MM.1S (cell line): ENCODE measurements around the gene UGT1A4.

Source experiments
- DNase-seq: peaks from one replicate; pipeline ENCODE4 v3.0.0-alpha.2; 2015
- H2AFZ ChIP-seq: fragments of 300-600 bp; sonication (generic); 2 replicates; pipeline ENCODE4 v1.6.0; 2016; ENCODE audit warnings: antibody characterized with exemption, low read length
- H3F3A ChIP-seq: fragments of 300-600 bp; sonication (generic); 2 replicates; pipeline ENCODE4 v1.6.1; 2016; ENCODE audit warnings: mild to moderate bottlenecking, antibody characterized with exemption, low read length, moderate library complexity, mixed read lengths; ENCODE audit not compliant: insufficient read depth
- H3K27ac ChIP-seq: fragments of 300-600 bp; sonication (generic); 2 replicates; pipeline ENCODE4 v1.5.1; 2016; ENCODE audit warnings: mild to moderate bottlenecking, low read length
- H3K27me3 ChIP-seq: fragments of 300-600 bp; sonication (generic); replicated peaks from 2 replicates; pipeline ENCODE4 v1.6.0; 2016; ENCODE audit warnings: low read length; ENCODE audit not compliant: insufficient read depth
- H3K36me3 ChIP-seq: fragments of 300-600 bp; sonication (generic); replicated peaks from 2 replicates; pipeline ENCODE4 v1.6.1; 2016; ENCODE audit warnings: mild to moderate bottlenecking, low read length, mixed read lengths; ENCODE audit not compliant: insufficient read depth
- H3K4me1 ChIP-seq: fragments of 300-600 bp; sonication (generic); 2 replicates; pipeline ENCODE4 v1.6.1; 2016; ENCODE audit warnings: low read length, mixed read lengths
- H3K4me2 ChIP-seq: fragments of 300-600 bp; sonication (generic); 2 replicates; pipeline ENCODE4 v1.6.0; 2016; ENCODE audit warnings: low read depth, low read length
- H3K4me3 ChIP-seq: fragments of 300-600 bp; sonication (generic); 2 replicates; pipeline ENCODE4 v1.5.1; 2016; ENCODE audit warnings: low read length, mixed read lengths
- H3K79me2 ChIP-seq: fragments of 300-600 bp; sonication (generic); 2 replicates; pipeline ENCODE4 v1.6.1; 2016; ENCODE audit warnings: mixed run types, low read length, mixed read lengths
- H3K9ac ChIP-seq: fragments of 300-600 bp; sonication (generic); 2 replicates; pipeline ENCODE4 v1.6.1; 2016; ENCODE audit warnings: low read length, mixed read lengths
- H3K9me2 ChIP-seq: fragments of 300-600 bp; sonication (generic); replicated peaks from 2 replicates; pipeline ENCODE4 v1.6.1; 2016; ENCODE audit warnings: mild to moderate bottlenecking, low read length, mixed read lengths; ENCODE audit not compliant: insufficient read depth
- H3K9me3 ChIP-seq: fragments of 300-600 bp; sonication (generic); replicated peaks from 2 replicates; pipeline ENCODE4 v1.6.1; 2016; ENCODE audit warnings: mild to moderate bottlenecking, low read length, mixed read lengths; ENCODE audit not compliant: insufficient read depth
- H4K20me1 ChIP-seq: fragments of 300-600 bp; sonication (generic); 2 replicates; pipeline ENCODE4 v1.6.1; 2016; ENCODE audit warnings: mild to moderate bottlenecking, low read length, moderate library complexity, mixed read lengths; ENCODE audit not compliant: insufficient read depth
- CTCF ChIP-seq: fragments of 300-600 bp; sonication (generic); IDR thresholded peaks from 2 replicates; pipeline ENCODE4 v1.5.1; 2016; ENCODE audit warnings: antibody characterized with exemption, low read length, mixed read lengths
- EZH2 ChIP-seq: fragments of 300-600 bp; sonication (generic); optimal IDR thresholded peaks from 2 replicates; pipeline ENCODE3; 2017; ENCODE audit warnings: low read depth, mild to moderate bottlenecking, antibody characterized with exemption, low read length, mixed read lengths
- EZH2phosphoT487 ChIP-seq: fragments of 300-600 bp; sonication (generic); IDR thresholded peaks from 2 replicates; pipeline ENCODE4 v1.6.1; 2018; ENCODE audit warnings: antibody characterized with exemption, low read length

Gene UGT1A4

GRCh38 chr2:233817361-233817911 lies 98.9 kb downstream of the UGT1A4 start:
- no peak overlapping the region for H3K4me3 ChIP-seq
- no peak overlapping the region for H2AFZ ChIP-seq
- no peak overlapping the region for H3K27ac ChIP-seq
- no peak for TF ChIP-seq EZH2
- TF ChIP-seq EZH2phosphoT487, result no peak
- TF ChIP-seq CTCF, result no peak
- no peaks in the 10 kb centered on the region for H3K9me2 ChIP-seq
- H4K20me1 ChIP-seq, result no peaks in the 10 kb centered on the region
- H3K27me3 ChIP-seq, result no peaks in the 10 kb centered on the region
- no peak for DNase-seq
- H3K36me3 ChIP-seq, result no peaks in the 10 kb centered on the region
- H3K9ac ChIP-seq, result no peak overlapping the region
- H3F3A ChIP-seq, result no peaks in the 10 kb centered on the region
- H3K4me2 ChIP-seq, result no peak overlapping the region
- no peaks in the 10 kb centered on the region for H3K79me2 ChIP-seq
- H3K4me1 ChIP-seq, result no peaks in the 10 kb centered on the region
- no peaks in the 10 kb centered on the region for H3K9me3 ChIP-seq

- no peaks in the 10 kb centered on the region for H3F3A ChIP-seq
- no peak overlapping the region for H3K27ac ChIP-seq
- TF ChIP-seq CTCF, result no peak
- TF ChIP-seq EZH2phosphoT487, result no peak
- no peak for TF ChIP-seq EZH2
- H2AFZ ChIP-seq, result no peak overlapping the region
- no peak overlapping the region for H3K4me2 ChIP-seq
- H3K4me1 ChIP-seq, result no peaks in the 10 kb centered on the region
- H3K9me2 ChIP-seq, result no peaks in the 10 kb centered on the region
- no peak overlapping the region for H3K4me3 ChIP-seq
- no peak overlapping the region for H3K9ac ChIP-seq
- H3K9me3 ChIP-seq, result no peaks in the 10 kb centered on the region
- DNase-seq, result no peak
- H3K79me2 ChIP-seq, result no peaks in the 10 kb centered on the region
- no peaks in the 10 kb centered on the region for H3K36me3 ChIP-seq
- H3K27me3 ChIP-seq, result no peaks in the 10 kb centered on the region
- H4K20me1 ChIP-seq, result no peaks in the 10 kb centered on the region
Measured at GRCh38 chr2:233817995-233818638, 99.6 kb downstream of the UGT1A4 start.

- Histone ChIP-seq H3K27me3 (no peaks in the 10 kb centered on the region), H3K79me2 (no peaks in the 10 kb centered on the region), H3K9me3 (no peaks in the 10 kb centered on the region), H3K4me1 (no peaks in the 10 kb centered on the region), H4K20me1 (no peaks in the 10 kb centered on the region), H3K9ac (no peak overlapping the region), H3K27ac (no peak overlapping the region), H2AFZ (no peak overlapping the region), H3K4me2 (no peak overlapping the region), H3K4me3 (no peak overlapping the region), H3K36me3 (no peaks in the 10 kb centered on the region), H3F3A (no peaks in the 10 kb centered on the region), H3K9me2 (no peaks in the 10 kb centered on the region)
- DNase-seq, result no peak
- no peak for TF ChIP-seq CTCF
- no peak for TF ChIP-seq EZH2
- TF ChIP-seq EZH2phosphoT487, result no peak
Measured at GRCh38 chr2:233818639-233819621, 100.4 kb downstream of the UGT1A4 start.
